HG02759 (cell line): ENCODE results near the gene GAK.
"Not testable (repeated sequence)": the region's sequence is repeated elsewhere in the genome, so short reads cannot be mapped to it uniquely, and the experiment has no call there.

Source experiments
- ATAC-seq: cut with Tn5 transposase; IDR thresholded peaks from one replicate; pipeline ENCODE4 v1.9.1; 2021; ENCODE audit warnings: mild to moderate bottlenecking, moderate library complexity; ENCODE audit not compliant: unreplicated experiment

Gene GAK

DNA sequence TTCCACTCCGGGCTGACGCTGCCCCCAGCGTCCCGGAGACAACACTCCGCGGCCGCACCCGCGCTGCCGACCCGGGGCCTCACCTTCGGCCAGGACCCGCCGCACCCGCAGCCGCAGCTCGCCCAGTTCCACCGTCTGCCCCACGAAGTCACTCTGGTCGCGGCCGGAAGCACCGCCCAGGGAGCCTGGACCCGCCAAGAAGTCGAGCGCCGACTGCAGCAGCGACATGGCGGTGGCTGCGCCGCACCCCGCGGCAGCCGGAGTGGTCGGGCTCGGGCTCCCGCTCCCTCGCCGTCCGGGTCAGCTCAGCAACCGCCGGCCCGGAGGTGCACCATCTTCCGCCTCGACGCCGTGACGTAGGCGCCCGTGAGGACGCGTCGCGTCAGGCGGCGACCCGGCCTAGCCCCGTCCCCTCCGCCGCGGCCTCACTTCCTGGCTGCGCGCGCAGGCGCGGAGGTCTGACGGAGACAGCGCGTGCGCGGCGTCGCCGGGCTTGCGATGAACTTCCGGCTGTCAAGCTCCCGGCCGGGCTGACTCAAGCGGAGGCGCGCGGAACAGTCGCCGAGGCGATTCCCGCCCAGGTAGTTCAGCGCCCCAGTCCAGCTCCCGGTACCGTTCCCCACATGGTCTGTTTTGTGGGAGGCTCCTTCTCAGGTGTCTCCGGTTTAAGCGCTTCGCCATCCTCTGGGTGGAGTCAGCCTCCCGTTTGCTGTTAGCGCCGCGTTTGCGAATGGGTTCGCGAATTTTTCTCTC, at the start of gene GAK, which contains the start of gene TMEM175:
Gene GAK, minus strand, starts transcription at position 357 of the 753 bp plus-strand sequence. Its CDS starts 129 bp downstream, at position 228.
Gene TMEM175, plus strand, starts transcription at position 501 of the 753 bp plus-strand sequence. CDS start 15,280 bp downstream, outside the sequence.
- ATAC-seq: peak; percentile 90

DNA sequence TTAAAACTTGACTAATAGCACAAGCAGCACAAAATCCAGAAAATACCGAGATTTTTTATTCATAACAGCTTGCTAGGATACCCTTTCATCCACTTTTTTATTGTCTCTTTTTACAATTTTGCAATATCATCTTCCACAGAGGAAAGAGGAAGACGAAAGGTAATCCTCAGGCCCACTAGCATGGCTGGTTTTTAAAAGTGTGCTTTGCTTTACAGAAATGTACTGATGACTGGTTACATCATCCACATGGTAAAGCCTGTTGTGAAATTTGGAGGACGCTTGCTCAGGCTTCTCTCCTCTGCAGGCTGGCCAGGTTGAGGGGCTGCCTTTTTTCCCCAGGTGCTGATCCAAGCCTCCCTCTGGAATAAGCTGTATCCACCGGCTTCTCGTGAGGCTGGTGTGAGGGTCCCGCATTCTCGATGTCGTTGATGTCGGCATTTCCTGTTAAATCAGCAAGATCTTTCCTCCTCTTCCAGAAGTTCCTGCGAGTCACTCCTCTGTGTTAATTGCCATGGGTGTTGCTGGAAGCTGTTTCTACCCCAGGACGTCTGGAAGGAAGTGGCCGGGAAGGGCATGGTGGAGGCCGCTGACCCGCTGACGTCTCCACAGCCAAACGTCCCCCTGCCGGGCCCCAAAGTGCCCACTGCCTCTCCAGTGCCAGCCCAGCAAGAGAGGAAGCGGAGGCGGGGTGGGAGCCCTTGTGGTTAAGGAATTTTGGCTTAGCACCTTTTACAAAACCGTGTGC, 47.0 kb upstream of the GAK start:
- no peak for ATAC-seq

DNA sequence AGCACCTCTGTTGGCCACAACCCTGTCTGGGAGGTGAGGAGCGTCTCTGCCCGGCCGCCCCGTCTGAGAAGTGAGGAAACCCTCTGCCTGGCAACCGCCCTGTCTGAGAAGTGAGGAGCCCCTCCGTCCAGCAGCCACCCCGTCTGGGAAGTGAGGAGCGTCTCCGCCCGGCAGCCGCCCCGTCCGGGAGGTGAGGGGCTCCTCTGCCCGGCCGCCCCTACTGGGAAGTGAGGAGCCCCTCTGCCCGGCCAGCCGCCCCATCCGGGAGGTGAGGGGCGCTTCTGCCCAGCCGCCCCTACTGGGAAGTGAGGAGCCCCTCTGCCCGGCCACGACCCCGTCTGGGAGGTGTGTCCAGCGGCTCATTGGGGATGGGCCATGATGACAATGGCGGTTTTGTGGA, 43.9 kb upstream of the GAK start:
- ATAC-seq: not testable (repeated sequence)

DNA sequence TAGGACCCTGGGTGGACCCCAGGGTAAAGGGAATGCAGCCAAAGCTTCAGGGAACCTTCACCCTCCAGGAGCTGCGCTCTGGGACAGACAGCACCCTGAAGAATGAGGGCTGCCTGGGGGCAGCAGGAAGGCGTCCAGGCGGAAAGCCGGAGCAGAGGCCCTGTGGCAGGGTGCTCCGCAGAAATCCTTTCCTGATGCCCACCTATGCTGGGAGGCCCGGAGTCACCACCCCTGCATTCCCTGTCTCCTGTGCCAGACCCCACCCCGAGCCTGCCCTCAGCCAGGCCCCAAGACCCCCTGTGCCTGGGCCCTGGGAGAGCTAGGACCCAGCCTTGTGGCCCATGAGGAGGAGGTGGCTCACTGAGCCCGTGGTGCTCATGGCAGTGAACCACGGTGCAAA, 42.6 kb upstream of the GAK start:
- no peak for ATAC-seq

DNA sequence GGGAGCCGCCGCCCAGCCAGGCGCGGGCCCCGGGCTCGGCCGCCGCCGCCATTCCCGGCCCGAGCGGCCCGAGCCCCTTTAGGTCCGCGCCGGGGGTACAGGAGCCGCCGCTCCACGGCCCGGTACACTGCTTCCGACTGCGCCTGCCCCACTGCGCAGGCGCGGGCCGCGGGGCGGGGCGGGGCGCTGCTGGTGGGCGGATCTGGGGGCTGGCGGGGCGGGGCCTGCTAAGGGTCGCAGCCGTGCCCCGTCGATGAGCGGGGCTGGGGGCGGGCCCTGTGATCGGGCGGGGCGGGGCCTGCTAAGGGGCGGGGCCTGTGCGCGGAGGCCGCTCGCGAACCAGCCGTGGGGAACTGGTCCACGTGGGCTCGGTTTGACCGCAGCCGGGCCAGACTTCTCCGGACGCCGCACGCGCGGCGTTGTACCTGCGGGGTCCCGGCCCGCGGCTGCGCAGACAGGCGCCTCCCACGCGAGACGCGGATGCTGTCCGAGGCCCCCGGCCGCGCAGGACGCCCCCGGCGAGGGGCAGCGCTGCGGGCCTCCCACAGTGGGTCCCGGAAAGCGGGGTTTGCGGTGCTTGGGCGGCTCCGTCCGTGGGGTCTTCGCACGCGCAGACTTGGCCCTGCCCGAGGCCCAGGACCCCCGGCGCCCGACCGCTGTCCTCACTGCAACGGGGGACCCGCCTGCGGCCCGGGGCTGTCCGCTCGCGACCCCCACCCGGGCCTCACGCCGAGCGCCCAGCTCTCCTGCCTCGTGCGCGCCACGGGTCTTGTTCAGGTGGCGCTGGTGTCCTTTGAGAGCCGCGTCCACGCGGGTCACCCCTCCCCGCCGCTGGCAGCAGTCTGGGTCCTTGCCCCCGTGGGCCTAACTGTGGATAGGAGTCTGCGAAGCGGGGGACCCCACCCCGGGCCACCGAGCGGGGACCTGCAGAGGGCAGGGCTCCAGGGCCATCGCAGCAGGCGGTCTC, 41.6 kb upstream of the GAK start, which contains the start of gene DGKQ:
Gene DGKQ, minus strand, starts transcription at position 139 of the 967 bp plus-strand sequence. Its CDS starts 87 bp downstream, at position 52.
- ATAC-seq: peak; percentile 81

DNA sequence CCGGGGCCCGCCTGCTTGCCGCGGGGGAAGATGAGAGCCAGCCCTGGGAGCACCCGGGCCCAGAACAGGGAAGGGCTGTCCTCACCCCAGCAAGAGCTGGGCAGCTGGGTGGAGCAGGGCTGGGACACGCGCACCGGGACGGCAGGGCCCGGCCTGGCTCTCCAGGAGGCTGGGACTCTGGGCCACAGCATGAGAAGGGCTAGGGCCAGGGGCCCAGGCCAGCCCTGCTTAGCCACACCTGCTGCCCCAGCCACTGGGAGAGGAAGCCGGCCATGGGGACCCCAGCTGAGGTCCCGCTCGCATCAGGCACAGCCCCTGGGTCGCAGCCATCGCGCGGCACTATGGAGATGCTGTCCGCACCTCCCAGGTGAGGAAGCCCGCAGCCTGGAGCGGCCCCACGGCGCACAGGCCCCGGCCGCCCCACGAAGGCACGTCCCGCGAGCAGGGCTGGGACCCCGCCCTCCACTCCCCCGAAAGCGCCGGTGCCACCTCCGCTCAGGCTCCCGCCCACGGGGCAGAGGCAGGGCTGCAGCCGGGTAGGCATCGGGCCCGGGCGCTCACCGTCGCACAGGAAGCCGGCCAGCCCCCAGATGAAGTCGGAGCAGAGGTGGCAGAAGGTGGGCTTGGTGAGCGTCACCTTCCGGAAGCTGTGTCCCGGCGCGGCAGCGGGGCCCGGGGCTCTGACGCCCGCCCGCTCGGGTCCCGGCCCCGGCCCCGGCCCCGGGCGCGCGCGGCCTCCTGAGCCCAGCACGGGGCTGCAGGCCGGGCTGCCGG, 40.7 kb upstream of the GAK start:
- ATAC-seq: peak; percentile 47

DNA sequence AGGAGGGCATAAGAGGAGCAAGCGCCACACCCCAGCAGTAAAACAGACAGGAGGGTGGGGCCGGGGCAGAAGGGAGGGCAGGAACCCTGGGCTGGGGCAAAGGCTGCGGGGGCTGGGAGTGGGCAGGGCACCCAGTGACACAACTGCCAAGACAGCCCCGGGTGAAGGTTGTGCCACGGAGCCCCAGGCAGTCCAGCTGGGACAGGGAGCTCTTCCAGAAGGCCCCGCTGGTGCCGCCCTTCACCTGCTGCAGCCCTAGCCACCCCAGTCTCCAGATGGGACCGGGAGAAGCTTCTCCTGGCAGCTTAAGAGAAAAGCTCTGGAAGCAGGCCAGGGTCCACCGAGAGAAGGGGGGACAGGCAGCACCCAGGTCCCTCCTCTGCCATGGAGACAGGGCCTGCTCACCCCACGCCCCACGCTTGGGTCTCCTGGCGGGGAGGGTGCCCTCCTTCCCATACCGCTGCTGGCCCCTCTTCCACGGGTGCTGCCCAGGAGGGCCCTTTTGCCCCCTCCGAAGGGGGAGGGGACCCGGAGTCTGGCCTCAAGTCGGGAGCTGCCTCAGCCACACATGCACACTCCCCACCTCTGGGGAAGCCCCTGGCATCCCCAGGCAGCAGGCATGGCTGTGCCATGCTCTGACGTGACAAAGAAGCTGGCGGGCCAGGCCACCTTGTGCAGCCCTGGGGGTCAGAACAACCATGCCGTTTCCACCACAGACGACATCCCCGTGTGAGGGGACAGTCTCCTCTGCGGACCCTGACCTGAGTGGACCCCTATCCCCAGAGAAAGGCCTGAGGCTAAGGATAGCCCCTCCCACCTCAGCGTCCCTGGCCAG, 39.8 kb upstream of the GAK start:
- ATAC-seq: no peak

DNA sequence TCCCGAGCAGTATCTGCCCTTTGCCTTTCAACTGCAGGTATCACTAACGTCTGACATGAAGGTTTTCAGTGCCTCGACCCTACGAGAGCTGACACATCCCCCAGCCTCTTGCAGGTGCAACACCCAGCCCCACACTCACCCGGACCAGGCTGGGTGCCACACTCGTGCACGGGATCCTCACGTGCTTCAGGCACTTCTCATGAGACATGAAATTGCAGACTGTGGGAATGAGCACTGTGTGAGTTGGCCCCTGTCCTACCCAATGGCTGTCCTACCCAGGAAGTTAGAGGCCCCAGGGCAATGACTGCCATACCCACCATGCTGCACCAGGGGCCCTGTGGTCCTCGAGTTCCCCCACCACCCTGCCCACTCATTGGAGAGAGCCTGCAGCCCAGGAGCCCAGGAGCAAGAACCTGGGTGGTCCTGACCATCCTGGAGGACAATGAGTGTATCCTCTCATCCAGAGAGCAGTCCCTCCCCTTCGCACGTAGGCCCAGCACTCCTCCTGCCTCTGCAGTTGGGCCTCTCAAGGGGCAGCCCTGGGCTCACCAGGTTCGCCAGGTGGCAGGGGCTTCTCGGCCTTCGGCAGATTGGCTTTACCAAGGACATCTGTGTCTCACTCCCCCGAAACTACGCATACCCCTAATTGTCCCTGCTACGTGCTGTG, 38.9 kb upstream of the GAK start:
- no peak for ATAC-seq

DNA sequence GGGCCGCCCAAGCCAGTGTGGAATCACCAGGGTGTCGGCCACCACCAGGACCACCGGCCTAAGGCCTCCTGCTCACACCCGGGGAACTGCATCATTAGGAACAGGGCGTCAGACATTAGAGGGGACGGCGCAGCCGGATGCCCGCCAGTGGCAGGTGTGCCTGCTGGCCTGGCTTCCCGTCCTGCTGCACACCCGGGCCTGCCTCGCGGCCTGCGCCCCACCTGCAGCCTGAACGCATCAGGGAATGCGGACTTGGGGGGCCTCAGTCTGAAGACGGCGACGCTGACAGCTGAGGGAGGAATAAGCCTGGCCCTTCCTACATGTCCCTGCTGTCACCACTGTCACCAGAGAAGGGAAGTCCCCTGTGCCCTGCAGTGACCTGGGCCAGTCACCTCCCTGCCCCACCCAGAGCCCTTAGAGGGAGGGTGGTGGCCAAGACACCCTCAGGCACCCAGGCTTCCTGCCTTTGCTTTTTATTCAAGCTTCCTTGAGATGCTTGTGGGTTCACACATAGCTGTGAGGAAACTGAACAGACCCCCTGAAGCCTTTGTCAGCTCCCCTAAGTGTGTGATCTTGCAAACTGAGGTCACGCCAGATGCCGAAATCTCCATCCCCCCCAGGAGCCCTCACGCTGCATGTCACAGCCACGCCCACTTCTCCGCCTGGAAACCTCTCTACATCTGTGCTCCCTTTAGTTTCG, 38.1 kb upstream of the GAK start:
- no peak for ATAC-seq

DNA sequence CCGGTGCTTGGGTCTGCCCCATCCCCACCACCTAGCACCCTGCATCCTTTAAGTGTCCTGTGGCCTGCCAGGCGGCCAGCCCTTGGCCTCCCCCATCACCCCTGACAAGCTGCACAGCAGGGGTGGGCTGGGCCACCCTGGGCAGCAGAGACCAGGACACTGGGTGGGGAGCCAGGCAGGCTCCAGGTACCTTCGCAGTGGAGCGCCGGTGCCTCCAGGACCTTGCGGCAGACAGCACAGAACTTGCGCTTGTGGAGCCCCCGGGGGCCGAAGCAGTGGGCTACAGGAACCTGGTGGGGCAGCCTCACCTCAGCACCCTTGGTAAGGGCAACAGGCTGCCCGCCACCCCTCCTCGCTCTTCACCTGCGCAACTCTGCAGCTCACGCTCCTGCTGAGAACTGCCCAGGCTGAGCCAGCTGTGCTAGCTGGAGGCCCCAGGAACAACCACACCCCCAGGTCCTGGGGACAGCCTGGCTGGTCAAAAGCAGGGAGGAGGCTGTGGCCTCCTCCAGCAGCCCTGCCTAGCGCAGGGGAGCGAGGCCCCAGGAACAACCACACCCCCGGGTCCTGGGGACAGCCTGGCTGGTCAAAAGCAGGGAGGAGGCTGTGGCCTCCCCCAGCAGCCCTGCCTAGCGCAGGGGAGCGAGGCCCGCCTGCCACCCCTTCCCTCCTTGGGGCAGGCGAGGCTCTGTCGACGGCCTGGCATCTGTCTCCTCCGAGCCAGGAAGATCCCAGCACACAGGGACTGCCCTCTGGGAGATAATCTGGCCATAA, 36.7 kb upstream of the GAK start:
- ATAC-seq: no peak

DNA sequence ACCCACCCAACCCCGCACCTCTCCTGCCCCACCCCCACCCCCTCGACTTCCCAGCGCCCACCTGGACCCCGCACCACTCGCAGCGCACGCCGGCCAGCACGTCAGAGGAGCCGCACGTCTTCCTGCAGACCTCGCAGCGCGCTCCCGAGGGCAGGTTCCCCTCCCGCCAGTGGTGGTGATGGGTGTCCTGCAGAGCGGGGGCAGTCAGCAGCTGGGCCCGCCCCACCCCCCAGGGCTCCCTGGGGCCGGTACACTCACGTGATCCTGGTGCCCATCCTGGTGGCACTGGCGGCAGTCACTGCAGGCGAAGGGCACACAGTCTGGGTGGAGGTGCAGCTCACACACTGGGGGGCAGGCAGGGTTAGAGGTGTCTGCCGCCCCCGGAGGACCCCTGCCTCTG, 36.1 kb upstream of the GAK start:
- no peak for ATAC-seq

DNA sequence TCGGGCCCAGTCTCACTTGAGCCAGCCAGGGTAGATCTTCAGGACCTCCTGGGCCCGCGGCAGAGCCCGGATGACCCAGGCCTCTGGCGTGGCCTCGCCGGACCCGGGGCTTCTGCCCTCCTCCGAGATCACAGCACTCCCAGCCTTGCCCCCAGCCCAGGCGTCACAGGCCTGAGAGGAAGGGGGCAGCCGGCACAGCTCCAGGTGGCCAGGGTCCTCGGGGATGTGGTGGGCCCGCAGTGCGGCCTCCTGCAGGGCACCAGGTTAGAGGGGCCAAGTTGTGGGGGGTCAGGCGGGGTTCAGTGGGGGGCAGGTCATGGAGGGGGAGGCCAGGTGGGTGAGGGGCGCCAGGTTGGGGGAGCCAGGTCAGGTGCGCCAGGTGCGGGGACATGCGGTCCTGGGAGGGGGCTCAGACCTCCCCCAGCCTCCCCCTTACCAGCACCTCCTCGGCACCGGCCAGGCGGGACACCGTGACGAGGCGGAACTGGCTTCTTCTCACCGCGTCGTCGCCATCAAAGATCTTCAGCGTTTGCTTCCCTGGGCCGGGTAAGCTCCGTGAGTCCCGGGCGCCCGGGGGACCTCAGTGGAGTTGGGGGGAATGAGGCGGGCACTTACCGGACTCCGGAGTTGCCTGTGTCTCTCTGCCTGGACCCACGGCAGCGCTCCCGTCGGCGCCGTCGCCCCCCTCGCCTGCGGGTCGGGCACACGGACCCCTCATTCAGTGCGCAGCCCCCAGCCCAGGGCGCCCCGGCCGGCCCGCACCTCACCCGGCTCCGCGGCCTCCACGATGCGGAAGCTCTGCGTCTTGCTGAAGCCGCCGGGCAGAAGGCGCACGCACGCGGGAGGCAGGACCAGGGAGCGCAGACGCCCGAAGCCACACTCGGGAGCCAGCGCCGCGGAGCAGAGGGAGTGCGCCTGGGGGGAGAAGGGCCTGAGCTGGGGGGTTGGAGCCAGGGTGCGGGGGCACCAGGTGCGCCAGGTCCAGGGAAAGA, 35.3 kb upstream of the GAK start:
- no peak for ATAC-seq

DNA sequence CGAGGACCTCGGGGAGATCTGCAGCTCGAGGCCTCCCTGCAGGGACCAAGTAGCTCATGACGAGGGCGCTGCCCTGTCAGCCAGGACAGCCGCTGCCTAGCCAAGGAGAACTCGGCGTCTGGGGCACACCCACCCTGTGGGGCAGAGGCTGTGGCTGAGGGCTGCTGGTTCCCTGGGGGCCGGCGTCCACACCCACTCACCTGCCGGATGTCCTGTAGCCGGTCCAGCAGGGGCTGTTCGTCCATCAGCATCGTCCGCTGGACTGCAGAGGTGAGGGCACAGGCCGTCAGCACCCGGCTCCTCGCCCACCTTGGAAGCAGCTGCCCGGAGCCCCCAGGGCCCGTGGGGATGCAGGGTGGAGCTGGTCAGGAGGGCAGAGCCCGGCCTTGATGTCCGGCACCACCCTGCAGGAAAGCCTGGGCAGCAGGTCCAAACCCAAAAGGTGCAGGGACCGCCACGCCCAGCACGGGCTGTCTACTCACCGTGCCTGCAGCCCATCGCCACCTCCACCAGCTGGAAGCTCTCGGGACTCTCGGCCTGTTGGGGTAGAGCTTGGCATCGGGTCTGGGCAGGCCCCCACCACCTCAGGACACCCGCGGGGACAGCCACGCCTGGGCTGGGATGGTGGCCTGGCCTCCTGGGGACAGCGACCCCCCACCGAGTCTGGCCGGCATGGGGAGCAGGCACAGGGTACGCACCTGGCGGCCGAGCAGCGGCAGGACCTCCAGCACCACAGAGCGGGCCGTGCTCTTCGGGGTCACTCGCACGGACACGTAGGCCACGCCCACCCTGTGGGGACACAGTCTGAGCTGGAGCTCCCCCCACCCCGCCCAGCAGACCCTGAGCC, 34.4 kb upstream of the GAK start:
- ATAC-seq: no peak

DNA sequence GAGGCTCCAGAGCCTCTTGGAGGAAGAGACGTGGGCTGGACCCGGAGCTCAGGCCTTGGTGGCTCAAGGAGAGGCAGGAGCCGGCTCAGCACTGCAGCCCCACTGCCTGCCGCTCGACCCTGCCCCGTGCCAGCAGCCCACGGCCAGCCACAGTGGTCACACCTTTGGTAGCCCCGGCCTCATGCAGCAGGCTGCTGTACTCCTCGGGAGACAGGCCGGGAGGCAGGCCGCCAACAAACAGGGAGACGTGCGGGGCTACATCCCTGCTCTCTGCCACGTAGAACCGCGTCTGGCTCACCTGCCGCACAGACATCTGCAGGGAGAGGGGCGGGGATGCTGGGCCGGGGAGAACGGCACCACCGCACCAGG, 33.6 kb upstream of the GAK start:
- ATAC-seq: no peak

DNA sequence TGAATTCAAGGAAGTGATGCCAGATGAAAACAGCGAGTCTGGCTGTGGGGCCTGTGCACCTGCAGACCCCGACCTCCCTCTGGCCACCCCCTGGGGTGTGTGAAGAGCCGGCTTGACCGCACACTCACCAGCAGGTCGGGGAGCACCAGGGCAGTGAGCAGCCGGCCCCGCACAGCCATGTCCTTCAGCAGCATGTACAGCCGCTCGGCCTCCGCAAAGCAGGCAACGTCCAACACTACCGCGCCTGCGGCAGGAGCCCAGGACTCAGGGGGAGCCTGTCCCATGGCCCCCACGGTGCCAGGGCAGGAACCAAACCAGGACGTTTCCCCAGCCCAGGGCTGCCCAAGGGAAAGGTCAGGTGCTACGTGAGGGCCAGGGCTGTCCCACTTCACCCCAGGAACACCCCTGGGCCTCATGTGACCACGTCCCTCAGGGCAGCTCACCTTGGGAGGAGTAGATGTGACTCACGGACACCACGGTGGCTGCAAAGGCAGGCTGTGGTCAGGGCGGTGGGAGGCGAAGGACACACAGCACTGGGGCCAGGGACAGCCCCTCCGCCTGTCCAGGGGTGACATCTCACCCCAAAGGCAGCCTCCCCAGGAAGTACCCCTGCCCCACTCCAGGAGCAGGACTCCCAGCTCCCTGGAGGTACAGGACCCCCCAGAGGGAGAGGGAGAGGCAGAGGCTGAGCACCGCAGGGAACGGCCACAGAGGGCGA, 33.1 kb upstream of the GAK start:
- no peak for ATAC-seq
